Inflammatory macrophage treated with lipopolysaccharide for 4 hours (primary cell): ENCODE measurements around the gene TNS1.

Experiments
- DNase-seq: peaks from one replicate; pipeline ENCODE4 v3.0.0-alpha.2; 2020

TNS1 gene

GRCh38 chr2:217928324-217929181 lies 74.2 kb downstream of the TNS1 start:
- DNase-seq = peak; percentile 72

GRCh38 chr2:217927601-217928323 lies 75.0 kb downstream of the TNS1 start:
- no peak for DNase-seq

- no peak for DNase-seq
Observed at GRCh38 chr2:217926801-217927200, 76.0 kb downstream of the TNS1 start.

- no peak for DNase-seq
Observed at GRCh38 chr2:217924346-217924901, 78.4 kb downstream of the TNS1 start.

- no peak for DNase-seq
Observed at GRCh38 chr2:217923007-217923686, 79.6 kb downstream of the TNS1 start.

- DNase-seq = no peak
Observed at GRCh38 chr2:217922101-217923006, 80.4 kb downstream of the TNS1 start.

GRCh38 chr2:217920879-217921603 lies 81.8 kb downstream of the TNS1 start:
- no peak for DNase-seq

GRCh38 chr2:217919781-217920351 lies 82.9 kb downstream of the TNS1 start:
- no peak for DNase-seq

- DNase-seq = no peak
Observed at GRCh38 chr2:217919204-217919603, 83.6 kb downstream of the TNS1 start.

- DNase-seq = no peak
Observed at GRCh38 chr2:217918308-217919024, 84.3 kb downstream of the TNS1 start.

GRCh38 chr2:217916504-217917254 lies 86.1 kb downstream of the TNS1 start:
- DNase-seq = no peak

GRCh38 chr2:217915706-217916105 lies 87.1 kb downstream of the TNS1 start:
- DNase-seq = no peak

GRCh38 chr2:217914878-217915277 lies 87.9 kb downstream of the TNS1 start:
- DNase-seq = no peak

GRCh38 chr2:217914078-217914477 lies 88.7 kb downstream of the TNS1 start:
- no peak for DNase-seq

GRCh38 chr2:217913436-217913835 lies 89.4 kb downstream of the TNS1 start:
- peak; percentile 55 for DNase-seq

GRCh38 chr2:217912098-217913024 lies 90.4 kb downstream of the TNS1 start:
- no peak for DNase-seq

GRCh38 chr2:217911283-217912097 lies 91.3 kb downstream of the TNS1 start:
- peak; percentile 48 for DNase-seq

- no peak for DNase-seq
Observed at GRCh38 chr2:217910875-217911212, 92.0 kb downstream of the TNS1 start.
